GM23338 (cell line): ENCODE data around the gene NPAT.

Experiments
- ETS1 ChIP-seq: IDR thresholded peaks from 2 replicates; pipeline ENCODE4 v1.6.1; 2016; ENCODE audit warnings: antibody characterized with exemption
- EZH2 ChIP-seq: fragments of 200-600 bp; sonication (generic); IDR thresholded peaks from one replicate; pipeline ENCODE4 v1.8.0; 2017; ENCODE audit warnings: antibody characterized with exemption, mild to moderate bottlenecking, low read depth; ENCODE audit not compliant: unreplicated experiment
- EZH2phosphoT487 ChIP-seq: fragments of 200-600 bp; sonication (generic); IDR thresholded peaks from one replicate; pipeline ENCODE4 v1.8.1; 2018; ENCODE audit warnings: antibody characterized with exemption; ENCODE audit not compliant: unreplicated experiment
- JUNB ChIP-seq: IDR thresholded peaks from one replicate; pipeline ENCODE4 v1.6.1; 2016; ENCODE audit warnings: antibody characterized with exemption; ENCODE audit not compliant: unreplicated experiment
- POLR2AphosphoS5 ChIP-seq: IDR thresholded peaks from 2 replicates; pipeline ENCODE4 v1.6.1; 2016; ENCODE audit warnings: antibody characterized with exemption, low read depth
- STAT1 ChIP-seq: IDR thresholded peaks from one replicate; pipeline ENCODE4 v1.6.1; 2016; ENCODE audit warnings: antibody characterized with exemption; ENCODE audit not compliant: unreplicated experiment
- TF ChIP-seq, protein P1 (sequence below): IDR thresholded peaks from one replicate; pipeline ENCODE4 v1.6.1; 2018; ENCODE audit warnings: antibody characterized with exemption; ENCODE audit not compliant: unreplicated experiment
- TF ChIP-seq, protein P2 (sequence below), 2 experiments: fragments of 200-600 bp in 1 of 2; sonication (generic) in 1 of 2; conservative IDR thresholded peaks; 2 replicates each; pipeline versions ENCODE4 v1.5.1 to v1.6.1; 2016 to 2017; ENCODE audit warnings: antibody characterized with exemption in 2 of 2, low read depth in 2 of 2, mild to moderate bottlenecking in 2 of 2, moderate library complexity in 1 of 2

GRCh38 chr11:108128772-108129171, 93.7 kb downstream of the NPAT start:
- TF ChIP-seq, protein P1, sequence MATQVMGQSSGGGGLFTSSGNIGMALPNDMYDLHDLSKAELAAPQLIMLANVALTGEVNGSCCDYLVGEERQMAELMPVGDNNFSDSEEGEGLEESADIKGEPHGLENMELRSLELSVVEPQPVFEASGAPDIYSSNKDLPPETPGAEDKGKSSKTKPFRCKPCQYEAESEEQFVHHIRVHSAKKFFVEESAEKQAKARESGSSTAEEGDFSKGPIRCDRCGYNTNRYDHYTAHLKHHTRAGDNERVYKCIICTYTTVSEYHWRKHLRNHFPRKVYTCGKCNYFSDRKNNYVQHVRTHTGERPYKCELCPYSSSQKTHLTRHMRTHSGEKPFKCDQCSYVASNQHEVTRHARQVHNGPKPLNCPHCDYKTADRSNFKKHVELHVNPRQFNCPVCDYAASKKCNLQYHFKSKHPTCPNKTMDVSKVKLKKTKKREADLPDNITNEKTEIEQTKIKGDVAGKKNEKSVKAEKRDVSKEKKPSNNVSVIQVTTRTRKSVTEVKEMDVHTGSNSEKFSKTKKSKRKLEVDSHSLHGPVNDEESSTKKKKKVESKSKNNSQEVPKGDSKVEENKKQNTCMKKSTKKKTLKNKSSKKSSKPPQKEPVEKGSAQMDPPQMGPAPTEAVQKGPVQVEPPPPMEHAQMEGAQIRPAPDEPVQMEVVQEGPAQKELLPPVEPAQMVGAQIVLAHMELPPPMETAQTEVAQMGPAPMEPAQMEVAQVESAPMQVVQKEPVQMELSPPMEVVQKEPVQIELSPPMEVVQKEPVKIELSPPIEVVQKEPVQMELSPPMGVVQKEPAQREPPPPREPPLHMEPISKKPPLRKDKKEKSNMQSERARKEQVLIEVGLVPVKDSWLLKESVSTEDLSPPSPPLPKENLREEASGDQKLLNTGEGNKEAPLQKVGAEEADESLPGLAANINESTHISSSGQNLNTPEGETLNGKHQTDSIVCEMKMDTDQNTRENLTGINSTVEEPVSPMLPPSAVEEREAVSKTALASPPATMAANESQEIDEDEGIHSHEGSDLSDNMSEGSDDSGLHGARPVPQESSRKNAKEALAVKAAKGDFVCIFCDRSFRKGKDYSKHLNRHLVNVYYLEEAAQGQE, result no peak
- TF ChIP-seq, protein P2, sequence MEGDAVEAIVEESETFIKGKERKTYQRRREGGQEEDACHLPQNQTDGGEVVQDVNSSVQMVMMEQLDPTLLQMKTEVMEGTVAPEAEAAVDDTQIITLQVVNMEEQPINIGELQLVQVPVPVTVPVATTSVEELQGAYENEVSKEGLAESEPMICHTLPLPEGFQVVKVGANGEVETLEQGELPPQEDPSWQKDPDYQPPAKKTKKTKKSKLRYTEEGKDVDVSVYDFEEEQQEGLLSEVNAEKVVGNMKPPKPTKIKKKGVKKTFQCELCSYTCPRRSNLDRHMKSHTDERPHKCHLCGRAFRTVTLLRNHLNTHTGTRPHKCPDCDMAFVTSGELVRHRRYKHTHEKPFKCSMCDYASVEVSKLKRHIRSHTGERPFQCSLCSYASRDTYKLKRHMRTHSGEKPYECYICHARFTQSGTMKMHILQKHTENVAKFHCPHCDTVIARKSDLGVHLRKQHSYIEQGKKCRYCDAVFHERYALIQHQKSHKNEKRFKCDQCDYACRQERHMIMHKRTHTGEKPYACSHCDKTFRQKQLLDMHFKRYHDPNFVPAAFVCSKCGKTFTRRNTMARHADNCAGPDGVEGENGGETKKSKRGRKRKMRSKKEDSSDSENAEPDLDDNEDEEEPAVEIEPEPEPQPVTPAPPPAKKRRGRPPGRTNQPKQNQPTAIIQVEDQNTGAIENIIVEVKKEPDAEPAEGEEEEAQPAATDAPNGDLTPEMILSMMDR (conservative IDR thresholded peaks at IDR 0.05; ENCODE audit: low read depth in 2 of 2), result no peak
- TF ChIP-seq EZH2phosphoT487 (no peak), POLR2AphosphoS5 (no peak), ETS1 (no peak), STAT1 (no peak), JUNB (no peak), EZH2 (no peak)
